GM10248 (cell line): ENCODE measurements around the gene SMC5.

ENCODE experiments used
- CTCF ChIA-PET: fragments of 300-600 bp; sonication (Branson Sonifier 250); formaldehyde crosslinking; extraction: SDS; loops from one replicate; lab custom pipeline; 2021; ENCODE audit warnings: antibody characterized with exemption; lab: Yijun Ruan, JAX
- POLR2A ChIA-PET: fragments of 350-650 bp; sonication (Branson Sonifier 250); formaldehyde crosslinking; extraction: SDS; loops from one replicate; lab custom pipeline; 2020; ENCODE audit warnings: antibody characterized with exemption; lab: Yijun Ruan, JAX
- DNase-seq: peaks from one replicate; pipeline ENCODE4 v3.0.0; 2012; ENCODE audit errors: extremely low spot score
- TF ChIP-seq, protein P1 (sequence below): IDR thresholded peaks from 2 replicates; pipeline ENCODE4 v1.5.1; 2012; ENCODE audit warnings: mild to moderate bottlenecking, low read depth; ENCODE audit errors: extremely low read depth, missing control alignments, control extremely low read depth

Gene SMC5

DNA sequence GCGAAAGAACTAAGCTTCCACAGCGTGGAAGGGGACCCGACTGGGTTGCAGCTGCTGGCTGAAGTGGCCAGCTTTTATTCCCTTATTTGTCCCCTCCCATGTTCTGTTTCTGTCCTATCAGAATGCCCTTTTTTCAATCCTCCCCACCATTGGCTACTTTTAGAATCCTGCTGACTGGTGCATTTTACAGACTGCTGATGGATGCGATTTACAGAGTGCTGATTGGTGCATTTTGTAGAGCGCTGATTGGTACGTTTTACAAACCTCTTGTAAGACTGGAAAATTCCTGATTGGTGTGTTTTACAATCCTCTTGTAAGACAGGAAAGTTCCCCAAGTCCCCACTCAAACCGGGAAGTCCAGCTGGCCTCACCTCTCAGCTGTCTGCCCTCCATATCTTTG is 105.0 kb downstream of the SMC5 start:
- TF ChIP-seq, protein P1, sequence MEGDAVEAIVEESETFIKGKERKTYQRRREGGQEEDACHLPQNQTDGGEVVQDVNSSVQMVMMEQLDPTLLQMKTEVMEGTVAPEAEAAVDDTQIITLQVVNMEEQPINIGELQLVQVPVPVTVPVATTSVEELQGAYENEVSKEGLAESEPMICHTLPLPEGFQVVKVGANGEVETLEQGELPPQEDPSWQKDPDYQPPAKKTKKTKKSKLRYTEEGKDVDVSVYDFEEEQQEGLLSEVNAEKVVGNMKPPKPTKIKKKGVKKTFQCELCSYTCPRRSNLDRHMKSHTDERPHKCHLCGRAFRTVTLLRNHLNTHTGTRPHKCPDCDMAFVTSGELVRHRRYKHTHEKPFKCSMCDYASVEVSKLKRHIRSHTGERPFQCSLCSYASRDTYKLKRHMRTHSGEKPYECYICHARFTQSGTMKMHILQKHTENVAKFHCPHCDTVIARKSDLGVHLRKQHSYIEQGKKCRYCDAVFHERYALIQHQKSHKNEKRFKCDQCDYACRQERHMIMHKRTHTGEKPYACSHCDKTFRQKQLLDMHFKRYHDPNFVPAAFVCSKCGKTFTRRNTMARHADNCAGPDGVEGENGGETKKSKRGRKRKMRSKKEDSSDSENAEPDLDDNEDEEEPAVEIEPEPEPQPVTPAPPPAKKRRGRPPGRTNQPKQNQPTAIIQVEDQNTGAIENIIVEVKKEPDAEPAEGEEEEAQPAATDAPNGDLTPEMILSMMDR, result no peak
- no peak for DNase-seq
- ChIA-PET POLR2A (no interaction called here), CTCF (interaction anchor here (0.6 to 1.3 kb wide), 3 partner anchors 54 to 215 kb away, joined by 3 to 4 read pairs (median 3); no protein-coding TSS in a partner anchor)

DNA sequence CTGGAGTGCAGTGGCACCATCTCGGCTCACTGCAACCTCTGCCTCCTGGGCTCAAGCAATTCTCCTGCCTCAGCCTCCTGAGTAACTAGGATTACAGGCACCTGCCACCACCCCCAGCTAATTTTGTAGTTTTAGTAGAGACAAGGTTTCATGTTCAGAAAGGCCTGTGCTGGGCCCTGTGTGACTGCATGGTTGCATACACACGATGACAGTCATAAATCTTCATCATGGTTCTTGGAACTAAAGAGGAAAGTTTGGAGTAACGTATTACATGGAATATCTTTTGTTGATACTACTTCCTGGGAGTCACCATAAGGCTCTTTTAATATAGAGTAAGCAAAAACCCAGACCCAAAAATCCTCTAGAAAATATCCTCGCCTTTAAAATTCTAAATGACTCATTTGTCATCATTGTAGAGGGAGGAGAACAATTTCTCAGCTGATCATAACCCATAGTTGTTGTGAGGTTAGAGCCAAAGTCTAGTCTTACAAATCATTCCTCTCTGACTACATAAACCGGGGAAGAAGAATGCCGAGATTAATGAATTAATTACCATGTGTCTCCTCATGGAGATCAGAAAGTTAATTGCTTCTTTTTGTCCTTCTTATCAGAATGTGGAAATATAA is 108.6 kb downstream of the SMC5 start:
- POLR2A ChIA-PET, result no interaction called here
- no peak for DNase-seq
- CTCF ChIA-PET, result interaction anchor here (0.7 kb wide), 1 partner anchor 14 kb away, joined by 3 read pairs; no protein-coding TSS in a partner anchor
- TF ChIP-seq, protein P1, result no peak

DNA sequence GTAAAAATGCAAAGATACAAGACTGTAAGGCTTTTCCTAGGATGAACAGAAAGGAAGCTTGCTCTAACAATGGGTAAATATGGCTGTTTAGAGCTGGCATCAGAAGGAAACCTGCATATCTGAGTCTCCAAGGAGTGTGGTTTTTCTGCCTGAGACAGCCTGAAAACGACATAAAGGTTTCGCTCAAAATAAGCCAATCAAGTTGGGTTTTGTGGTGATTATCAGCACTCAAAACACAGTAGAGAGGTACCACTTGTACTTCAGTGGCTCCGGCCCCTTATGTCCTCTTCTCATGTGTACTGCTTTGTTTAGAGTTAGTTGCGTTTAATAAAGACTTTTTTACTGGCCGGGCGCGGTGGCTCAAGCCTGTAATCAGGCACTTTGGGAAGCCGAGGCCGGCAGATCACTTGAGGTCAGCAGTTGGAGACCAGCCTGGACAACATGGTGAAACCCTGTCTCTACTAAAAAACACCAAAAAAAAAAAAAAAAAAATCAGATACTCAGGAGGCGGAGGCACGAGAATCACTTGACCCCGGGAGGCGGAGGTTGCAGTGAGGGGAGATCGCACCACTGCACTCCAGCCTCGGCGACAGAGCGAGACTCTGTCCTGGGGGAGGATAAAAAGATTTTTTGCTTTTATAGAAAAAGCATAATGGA is 116.3 kb downstream of the SMC5 start:
- TF ChIP-seq, protein P1, result no peak
- ChIA-PET POLR2A (no interaction called here), CTCF (interaction anchor here (1.0 to 1.5 kb wide), 2 partner anchors 9 to 15 kb away, joined by 3 to 4 read pairs; no protein-coding TSS in a partner anchor)
- DNase-seq, result no peak

DNA sequence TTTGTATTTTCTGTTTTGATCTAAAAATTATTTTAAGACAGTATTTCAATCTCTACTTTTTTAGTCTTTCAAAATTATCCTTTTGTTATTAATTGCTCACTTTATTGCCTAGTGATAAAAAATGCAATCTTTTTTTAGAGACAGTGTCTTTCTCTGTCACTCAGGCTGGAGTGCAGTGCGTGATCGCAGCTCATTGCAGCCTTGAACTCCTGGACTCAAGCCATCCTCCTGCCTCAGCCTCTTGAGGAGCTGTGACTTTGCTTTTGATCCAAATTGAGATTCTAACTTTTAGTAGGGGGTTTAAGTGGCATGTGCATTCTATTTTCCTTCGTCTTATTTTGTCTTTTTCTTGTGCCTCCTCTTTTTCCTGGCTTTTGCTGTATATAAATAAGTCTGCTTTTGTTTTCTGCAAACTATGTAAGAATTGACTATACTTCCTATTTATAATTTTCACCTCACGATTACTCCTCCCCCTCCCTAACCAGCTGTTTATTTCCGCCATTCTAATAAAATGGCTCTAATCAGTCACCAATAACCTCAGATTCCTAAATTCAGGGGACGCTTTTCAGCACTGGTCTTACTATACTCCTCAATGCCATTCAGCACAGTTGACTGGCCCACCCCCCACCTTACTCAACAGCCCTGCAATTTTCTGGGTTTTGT is 123.4 kb downstream of the SMC5 start:
- ChIA-PET POLR2A (no interaction called here), CTCF (interaction anchor here (1.1 to 1.5 kb wide), 2 partner anchors 14 to 31 kb away, joined by 3 read pairs; no protein-coding TSS in a partner anchor)
- TF ChIP-seq, protein P1, result no peak
- DNase-seq, result no peak

DNA sequence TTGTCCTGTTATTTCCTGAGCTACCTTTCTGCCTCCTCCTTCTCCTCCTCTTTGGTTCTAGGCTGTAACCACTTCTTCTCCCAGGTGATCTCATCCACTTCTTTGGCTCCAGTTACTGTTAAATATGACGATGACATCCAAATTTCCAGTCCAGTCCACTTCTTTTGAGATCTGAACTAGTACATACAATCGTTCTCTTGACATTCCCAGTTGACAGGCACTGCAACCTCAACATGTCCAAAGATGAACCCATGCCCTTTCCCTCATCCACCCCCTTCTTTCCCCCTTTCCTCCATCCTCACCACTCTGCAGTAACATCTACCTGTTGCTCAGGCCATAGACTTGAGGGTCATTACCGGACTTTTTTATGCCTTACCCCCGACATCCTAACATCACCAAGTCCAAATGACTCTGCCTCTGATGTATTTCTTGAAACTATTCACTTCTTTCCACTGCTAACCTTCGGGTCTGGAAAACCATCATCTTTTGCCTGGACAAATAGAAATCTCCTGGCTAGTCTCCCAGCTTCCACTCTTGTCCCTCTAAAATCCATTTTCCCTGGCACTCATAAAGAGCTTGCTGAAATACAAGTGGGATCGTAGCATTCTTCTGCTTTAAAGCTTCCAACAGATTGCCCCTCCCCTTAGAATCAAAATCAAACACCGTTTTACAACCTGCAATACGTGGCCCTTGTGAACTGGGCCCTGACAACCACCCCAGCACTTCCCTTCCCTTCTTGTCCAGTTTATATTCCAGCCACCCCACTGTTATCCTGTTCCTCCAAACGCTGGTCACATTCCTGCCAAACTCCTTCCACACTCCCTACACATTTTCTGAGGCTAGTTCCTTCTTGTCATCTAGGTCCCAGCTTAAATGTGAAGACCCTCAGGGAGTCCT is 124.2 kb downstream of the SMC5 start:
- TF ChIP-seq, protein P1, result no peak
- CTCF ChIA-PET, result interaction anchor here (1.1 kb wide), 1 partner anchor 32 kb away, joined by 3 read pairs; no protein-coding TSS in a partner anchor
- POLR2A ChIA-PET, result no interaction called here
- DNase-seq, result no peak

DNA sequence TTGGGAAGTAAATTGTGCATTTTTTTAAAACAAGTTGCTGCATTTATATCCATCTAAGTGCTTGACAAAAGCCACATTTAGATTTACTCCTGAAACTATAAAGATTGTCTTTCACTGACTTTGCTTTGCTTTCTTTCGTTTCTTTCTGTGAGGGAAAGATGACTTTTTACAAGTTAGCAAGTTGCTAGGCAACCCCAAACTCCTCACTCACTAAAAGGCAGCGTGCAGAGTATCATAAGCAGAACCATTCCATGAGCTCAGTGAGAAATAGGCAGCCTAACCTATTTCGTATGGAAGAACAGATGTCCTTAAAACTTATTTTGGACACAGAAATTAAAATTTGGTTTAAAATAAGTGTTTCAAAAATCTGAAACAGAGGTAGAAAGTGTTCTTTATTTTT is 126.6 kb downstream of the SMC5 start:
- CTCF ChIA-PET, result interaction anchor here (0.7 kb wide), 1 partner anchor 9 kb away, joined by 3 read pairs; no protein-coding TSS in a partner anchor
- no peak for DNase-seq
- POLR2A ChIA-PET, result no interaction called here
- TF ChIP-seq, protein P1, result no peak
